Liver (tissue), 9 donors: ENCODE measurements around the gene HCAR2. TPM values are rescaled to one million over a fixed set of nuclear protein-coding genes. Genes with fewer than 3 reads are reported as not detected.
"Not testable (repeated sequence)": the region's sequence is repeated elsewhere in the genome, so short reads cannot be mapped to it uniquely, and the experiment has no call there.

ENCODE experiments used
- DNase-seq: peaks from one replicate; pipeline ENCODE4 v3.0.0-alpha.2; 2017; ENCODE audit warnings: low spot score
- H3K27ac ChIP-seq, 2 donors: one replicate each; pipeline ENCODE4 v1.7.0; 2013; ENCODE audit warnings: inconsistent platforms in 2 of 2, low read length in 2 of 2, control low read depth in 1 of 2, low read depth in 1 of 2, mild to moderate bottlenecking in 1 of 2
- H3K27me3 ChIP-seq, 4 donors: one replicate each; pipeline versions ENCODE4 v1.6.1 to v1.7.0; 2013; ENCODE audit warnings: low read length in 3 of 4, inconsistent platforms in 1 of 4, mild to moderate bottlenecking in 1 of 4, moderate library complexity in 1 of 4; ENCODE audit not compliant: control insufficient read depth in 4 of 4, insufficient read depth in 4 of 4
- H3K36me3 ChIP-seq, 4 donors: one replicate each; pipeline versions ENCODE4 v1.6.1 to v1.7.0; 2013; ENCODE audit warnings: low read length in 3 of 4, mild to moderate bottlenecking in 3 of 4, low read depth in 1 of 4, moderate library complexity in 1 of 4; ENCODE audit not compliant: control insufficient read depth in 4 of 4, insufficient read depth in 3 of 4
- H3K4me1 ChIP-seq, 4 donors: one replicate each; pipeline versions ENCODE4 v1.6.1 to v1.7.0; 2013; ENCODE audit warnings: low read length in 3 of 4, mild to moderate bottlenecking in 3 of 4, moderate library complexity in 1 of 4; ENCODE audit not compliant: control insufficient read depth in 4 of 4, insufficient read depth in 4 of 4
- H3K4me3 ChIP-seq, 3 donors: one replicate each; pipeline versions ENCODE4 v1.6.1 to v1.7.0; 2013; ENCODE audit warnings: low read length in 3 of 3, control low read depth in 1 of 3, low read depth in 1 of 3, mild to moderate bottlenecking in 1 of 3
- H3K9ac ChIP-seq, 2 donors: one replicate each; pipeline ENCODE4 v1.7.0; 2013; ENCODE audit warnings: low read length in 2 of 2, mild to moderate bottlenecking in 2 of 2, moderate library complexity in 2 of 2, control low read depth in 1 of 2, low read depth in 1 of 2
- H3K9me3 ChIP-seq, 4 donors: one replicate each; pipeline versions ENCODE4 v1.6.1 to v1.7.0; 2013; ENCODE audit warnings: low read length in 3 of 4; ENCODE audit not compliant: control insufficient read depth in 4 of 4
- CTCF ChIP-seq: fragments of 150-350 bp; IDR thresholded peaks from 2 replicates; pipeline ENCODE4 v1.5.1; 2017; ENCODE audit warnings: improper control_type of control experiment, low read depth, low read length; ENCODE audit not compliant: missing input control
- EGR1 ChIP-seq, 2 donors: IDR thresholded peaks; 2 replicates each; pipeline ENCODE4 v1.6.1; 2016 to 2018; ENCODE audit warnings: antibody characterized with exemption in 2 of 2, low read depth in 2 of 2
- FOXA1 ChIP-seq: IDR thresholded peaks from 2 replicates; pipeline ENCODE4 v1.6.1; 2016; ENCODE audit warnings: antibody characterized with exemption
- FOXA2 ChIP-seq: IDR thresholded peaks from 2 replicates; pipeline ENCODE4 v1.6.1; 2016; ENCODE audit warnings: antibody characterized with exemption
- GABPA ChIP-seq, 2 donors: IDR thresholded peaks in 1 of 2; conservative IDR thresholded peaks in 1 of 2; 2 replicates each; pipeline ENCODE4 v1.6.1; 2016; ENCODE audit warnings: antibody characterized with exemption in 2 of 2, mild to moderate bottlenecking in 1 of 2, moderate library complexity in 1 of 2
- HNF4A ChIP-seq, 2 donors: conservative IDR thresholded peaks; 2 replicates each; pipeline ENCODE4 v1.6.1; 2016; ENCODE audit warnings: antibody characterized with exemption in 2 of 2, mild to moderate bottlenecking in 2 of 2
- HNF4G ChIP-seq: IDR thresholded peaks from 2 replicates; pipeline ENCODE4 v1.6.1; 2016; ENCODE audit warnings: antibody characterized with exemption
- JUND ChIP-seq, 2 donors: IDR thresholded peaks; 2 replicates each; pipeline ENCODE4 v1.6.1; 2016; ENCODE audit warnings: antibody characterized with exemption in 2 of 2
- NR2F2 ChIP-seq: IDR thresholded peaks from 2 replicates; pipeline ENCODE4 v1.6.1; 2016; ENCODE audit warnings: antibody characterized with exemption
- RXRA ChIP-seq, 2 donors: IDR thresholded peaks; 2 replicates each; pipeline ENCODE4 v1.6.1; 2017 to 2018; ENCODE audit warnings: antibody characterized with exemption in 2 of 2, mild to moderate bottlenecking in 1 of 2
- SP1 ChIP-seq: IDR thresholded peaks from 2 replicates; pipeline ENCODE4 v1.6.1; 2018; ENCODE audit warnings: antibody characterized with exemption, mild to moderate bottlenecking
- TAF1 ChIP-seq: conservative IDR thresholded peaks from 2 replicates; pipeline ENCODE4 v1.6.1; 2016; ENCODE audit warnings: antibody characterized with exemption, mild to moderate bottlenecking
- YY1 ChIP-seq: IDR thresholded peaks from 2 replicates; pipeline ENCODE4 v1.6.1; 2016; ENCODE audit warnings: antibody characterized with exemption, mild to moderate bottlenecking
- WGBS: extraction: QIAGEN DNeasy Blood & Tissue Kit; methylation state at CpG from one replicate; pipeline ENCODE4 v1.1.7; 2013; 5-methylcytosine and 5-hydroxymethylcytosine counted together
- polyA plus RNA-seq, 2 donors: library from polyadenylated mRNA; stranded (reverse) in 1 of 2; unstranded in 1 of 2; fragments of 200-250 nt in 1 of 2; fragments of >200 nt in 1 of 2; fragmentation: Nextera tagmentation in 1 of 2; extraction: Ambion mirVana in 1 of 2; gene quantifications; one replicate each; pipeline versions ENCODE4 v1.2.1 to v1.2.3, GENCODE V29; 2013 to 2015
- total RNA-seq, 2 donors: library from RNA; depleted of rRNA; stranded (reverse); fragments of >200 nt; gene quantifications; one replicate each; pipeline ENCODE4 v1.2.3, GENCODE V29; 2014
- TF ChIP-seq, protein P1 (sequence below): IDR thresholded peaks from 2 replicates; pipeline ENCODE4 v1.6.1; 2016; ENCODE audit warnings: antibody characterized with exemption, mild to moderate bottlenecking
- TF ChIP-seq, protein P2 (sequence below): IDR thresholded peaks from 2 replicates; pipeline ENCODE4 v1.6.1; 2016; ENCODE audit warnings: antibody characterized with exemption
- donor health status: healthy.
- donor health status: healthy.
- donor health status: healthy.
- donor health status: healthy.
- donor health status: healthy.

HCAR2 gene
- total and polyA plus RNA-seq, 4 donors = 0.08 to 0.70 (median 0.08) TPM; not detected in 1

DNA sequence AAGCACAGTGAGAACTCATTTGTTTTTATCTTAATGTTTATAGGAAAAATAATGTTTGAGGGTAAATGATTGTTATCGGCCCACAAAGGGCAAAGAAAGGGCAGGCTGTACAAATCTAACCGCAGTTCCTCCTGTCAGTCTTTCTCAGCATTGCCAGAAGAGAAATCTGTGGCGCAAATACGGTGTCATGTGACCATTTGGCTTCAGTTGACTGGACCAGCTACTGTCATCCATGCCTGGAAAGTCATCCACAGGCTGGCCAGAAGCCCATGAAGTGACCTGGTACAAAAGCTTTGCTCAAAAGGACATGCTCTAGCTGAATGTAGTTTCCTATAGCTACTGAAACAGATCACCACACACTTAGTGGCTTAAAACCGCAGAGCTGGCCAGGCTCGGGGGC, 43.6 kb downstream of the HCAR2 start:
- DNase-seq = no peak
- H3K4me1 ChIP-seq = no peaks in the 10 kb centered on the region
- 88% methylated on average over 6 of the region's 6 CpGs for WGBS
- no peaks in the 10 kb centered on the region for H3K9me3 ChIP-seq
- H3K9ac ChIP-seq = no peak overlapping the region
- no peaks in the 10 kb centered on the region for H3K36me3 ChIP-seq
- TF ChIP-seq FOXA1 (no peak), YY1 (no peak), SP1 (no peak), HNF4G (no peak), JUND (IDR thresholded peaks at IDR 0.05) (no peak), FOXA2 (no peak), NR2F2 (no peak), CTCF (no peak), GABPA (IDR thresholded peaks at IDR 0.05 in 1 of 2, conservative IDR thresholded peaks at IDR 0.05 in 1 of 2) (no peak), TAF1 (no peak), RXRA (IDR thresholded peaks at IDR 0.05) (no peak), HNF4A (conservative IDR thresholded peaks at IDR 0.05) (no peak), EGR1 (IDR thresholded peaks at IDR 0.05; ENCODE audit: low read depth in 2 of 2) (no peak)
- TF ChIP-seq, protein P1, sequence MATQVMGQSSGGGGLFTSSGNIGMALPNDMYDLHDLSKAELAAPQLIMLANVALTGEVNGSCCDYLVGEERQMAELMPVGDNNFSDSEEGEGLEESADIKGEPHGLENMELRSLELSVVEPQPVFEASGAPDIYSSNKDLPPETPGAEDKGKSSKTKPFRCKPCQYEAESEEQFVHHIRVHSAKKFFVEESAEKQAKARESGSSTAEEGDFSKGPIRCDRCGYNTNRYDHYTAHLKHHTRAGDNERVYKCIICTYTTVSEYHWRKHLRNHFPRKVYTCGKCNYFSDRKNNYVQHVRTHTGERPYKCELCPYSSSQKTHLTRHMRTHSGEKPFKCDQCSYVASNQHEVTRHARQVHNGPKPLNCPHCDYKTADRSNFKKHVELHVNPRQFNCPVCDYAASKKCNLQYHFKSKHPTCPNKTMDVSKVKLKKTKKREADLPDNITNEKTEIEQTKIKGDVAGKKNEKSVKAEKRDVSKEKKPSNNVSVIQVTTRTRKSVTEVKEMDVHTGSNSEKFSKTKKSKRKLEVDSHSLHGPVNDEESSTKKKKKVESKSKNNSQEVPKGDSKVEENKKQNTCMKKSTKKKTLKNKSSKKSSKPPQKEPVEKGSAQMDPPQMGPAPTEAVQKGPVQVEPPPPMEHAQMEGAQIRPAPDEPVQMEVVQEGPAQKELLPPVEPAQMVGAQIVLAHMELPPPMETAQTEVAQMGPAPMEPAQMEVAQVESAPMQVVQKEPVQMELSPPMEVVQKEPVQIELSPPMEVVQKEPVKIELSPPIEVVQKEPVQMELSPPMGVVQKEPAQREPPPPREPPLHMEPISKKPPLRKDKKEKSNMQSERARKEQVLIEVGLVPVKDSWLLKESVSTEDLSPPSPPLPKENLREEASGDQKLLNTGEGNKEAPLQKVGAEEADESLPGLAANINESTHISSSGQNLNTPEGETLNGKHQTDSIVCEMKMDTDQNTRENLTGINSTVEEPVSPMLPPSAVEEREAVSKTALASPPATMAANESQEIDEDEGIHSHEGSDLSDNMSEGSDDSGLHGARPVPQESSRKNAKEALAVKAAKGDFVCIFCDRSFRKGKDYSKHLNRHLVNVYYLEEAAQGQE = no peak
- TF ChIP-seq, protein P2, sequence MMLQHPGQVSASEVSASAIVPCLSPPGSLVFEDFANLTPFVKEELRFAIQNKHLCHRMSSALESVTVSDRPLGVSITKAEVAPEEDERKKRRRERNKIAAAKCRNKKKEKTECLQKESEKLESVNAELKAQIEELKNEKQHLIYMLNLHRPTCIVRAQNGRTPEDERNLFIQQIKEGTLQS = no peak
- no peak overlapping the region for H3K27ac ChIP-seq
- no peaks in the 10 kb centered on the region for H3K27me3 ChIP-seq
- no peak overlapping the region for H3K4me3 ChIP-seq

DNA sequence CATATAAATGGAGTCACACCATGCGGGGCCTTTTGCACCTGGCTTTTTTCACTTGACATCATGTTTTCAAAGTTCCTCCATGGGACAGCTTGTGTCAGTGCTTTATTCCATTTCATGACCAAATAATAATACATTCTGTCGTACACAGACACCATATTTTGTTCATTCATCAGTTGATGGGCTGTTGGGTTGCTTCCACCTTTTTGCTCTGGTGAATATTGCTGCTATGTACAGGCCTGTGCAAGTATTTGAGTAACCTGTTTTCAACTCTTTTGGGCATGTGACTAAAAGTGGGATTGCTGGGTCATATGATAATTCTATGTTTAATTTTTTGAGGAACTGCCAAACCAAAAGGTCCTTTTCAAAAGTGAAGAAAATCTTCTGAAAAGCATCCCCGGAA, 46.9 kb downstream of the HCAR2 start:
- TF ChIP-seq GABPA (IDR thresholded peaks at IDR 0.05 in 1 of 2, conservative IDR thresholded peaks at IDR 0.05 in 1 of 2) (no peak), EGR1 (IDR thresholded peaks at IDR 0.05; ENCODE audit: low read depth in 2 of 2) (no peak), JUND (IDR thresholded peaks at IDR 0.05) (no peak), RXRA (IDR thresholded peaks at IDR 0.05) (no peak), SP1 (no peak)
- TF ChIP-seq, protein P2 = no peak
- Histone ChIP-seq H3K36me3 (no peaks in the 10 kb centered on the region), H3K9ac (no peak overlapping the region), H3K4me1 (no peaks in the 10 kb centered on the region), H3K4me3 (no peak overlapping the region), H3K27me3 (no peaks in the 10 kb centered on the region), H3K27ac (no peak overlapping the region), H3K9me3 (no peaks in the 10 kb centered on the region)
- 95% methylated on average over 3 of the region's 3 CpGs for WGBS
- DNase-seq = no peak

DNA sequence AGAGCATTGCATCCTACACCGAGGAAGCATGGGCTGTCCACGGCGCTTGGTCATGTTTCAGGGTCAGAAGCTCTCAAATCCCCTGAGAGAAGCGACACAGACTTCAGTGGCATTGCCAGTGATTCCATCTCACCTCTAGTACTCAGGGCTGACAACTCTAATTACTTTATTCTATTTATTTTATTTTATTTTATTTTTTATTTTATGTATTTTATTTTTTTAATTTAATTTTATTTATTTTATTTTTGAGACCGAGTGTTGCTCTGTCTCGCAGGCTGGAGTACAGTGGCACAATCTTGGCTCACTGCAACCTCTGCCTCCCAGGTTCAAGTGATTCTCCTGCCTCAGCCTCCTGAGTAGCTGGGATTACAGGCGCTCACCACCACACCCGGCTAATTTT, 49.9 kb downstream of the HCAR2 start:
- H3K4me3 ChIP-seq, H3K27ac ChIP-seq, H3K9me3 ChIP-seq, H3K9ac ChIP-seq, H3K27me3 ChIP-seq, H3K4me1 ChIP-seq, DNase-seq, H3K36me3 ChIP-seq: not testable (repeated sequence)
- WGBS = 96% methylated on average over 8 of the region's 8 CpGs
